Panc1 (cell line): Measurements from ENCODE around the gene HK2. TPM values are rescaled to one million over a fixed set of nuclear protein-coding genes. Genes with fewer than 3 reads are reported as not detected.
A peak's percentile ranks its signal among the peaks of the same experiment; 100 is the strongest.

Experiments used
- ATAC-seq: fragments of 200-7000 bp; cut with Tn5 transposase; 2 replicates; pipeline ENCODE4 v1.9.1; 2020; ENCODE audit warnings: mild to moderate bottlenecking, moderate library complexity
- BruUV-seq: library from RNA; stranded (reverse); fragments of 400-500 nt; replicated peaks from 2 replicates; lab custom pipeline; 2021; lab: Mats Ljungman, UMichigan
- CTCF ChIA-PET: fragments of 300-600 bp; sonication (Branson Sonifier 250); formaldehyde crosslinking; loops from one replicate; lab custom pipeline; 2022; ENCODE audit warnings: antibody characterized with exemption; lab: Charles Lee
- POLR2A ChIA-PET: fragments of 300-600 bp; sonication (Branson Sonifier 250); formaldehyde crosslinking; loops from one replicate; lab custom pipeline; 2022; ENCODE audit warnings: antibody characterized with exemption; lab: Charles Lee
- DNase-seq: peaks from one replicate; pipeline ENCODE4 v3.0.0-alpha.2; 2010; ENCODE audit warnings: low read depth, low spot score
- H3K27ac ChIP-seq: 2 replicates; pipeline ENCODE4 v1.5.1; 2011; ENCODE audit warnings: mild to moderate bottlenecking, low read length, inconsistent platforms
- H3K27me3 ChIP-seq: fragments of 200-500 bp; sonication (Bioruptor generic); 2 replicates; pipeline ENCODE4 v1.6.0; 2014; ENCODE audit warnings: low read length, inconsistent platforms; ENCODE audit not compliant: control insufficient read depth, insufficient read depth
- H3K36me3 ChIP-seq: fragments of 200-500 bp; sonication (Bioruptor generic); 2 replicates; pipeline ENCODE4 v1.5.1; 2014; ENCODE audit warnings: inconsistent platforms, mild to moderate bottlenecking, low read length, moderate library complexity; ENCODE audit not compliant: control insufficient read depth, insufficient read depth
- H3K4me1 ChIP-seq: 2 replicates; pipeline ENCODE4 v1.5.1; 2011; ENCODE audit warnings: inconsistent platforms, mild to moderate bottlenecking, low read length, moderate library complexity; ENCODE audit not compliant: control insufficient read depth, insufficient read depth
- H3K4me3 ChIP-seq, 2 experiments: 2 replicates each; pipeline ENCODE4 v1.5.1; 2011 to 2012; ENCODE audit warnings: low read depth in 2 of 2, low read length in 2 of 2, mild to moderate bottlenecking in 2 of 2, inconsistent platforms in 1 of 2, moderate library complexity in 1 of 2
- H3K9me3 ChIP-seq: fragments of 200-500 bp; sonication (Bioruptor generic); 2 replicates; pipeline ENCODE4 v1.5.1; 2014; ENCODE audit warnings: low read depth, mild to moderate bottlenecking, inconsistent platforms, low read length, moderate library complexity; ENCODE audit not compliant: control insufficient read depth, insufficient read depth
- CTCF ChIP-seq: fragments of 450-650 bp; IDR thresholded peaks from 2 replicates; pipeline ENCODE4 v1.5.1; 2017; ENCODE audit warnings: mild to moderate bottlenecking
- POLR2AphosphoS5 ChIP-seq: IDR thresholded peaks from 2 replicates; pipeline ENCODE4 v1.6.1; 2012; ENCODE audit warnings: mild to moderate bottlenecking, low read depth, low read length, moderate library complexity
- REST ChIP-seq, 2 experiments: IDR thresholded peaks; 2 replicates each; pipeline ENCODE4 v1.6.1; 2011 to 2012; ENCODE audit warnings: low read depth in 2 of 2, control low read depth in 1 of 2, low read length in 1 of 2, mild to moderate bottlenecking in 1 of 2, moderate library complexity in 1 of 2; ENCODE audit not compliant: insufficient read depth in 1 of 2
- SIN3A ChIP-seq: IDR thresholded peaks from 2 replicates; pipeline ENCODE4 v1.6.1; 2012; ENCODE audit warnings: low read depth, mild to moderate bottlenecking, low read length, moderate library complexity, borderline replicate concordance; ENCODE audit not compliant: insufficient read depth
- TCF7L2 ChIP-seq: IDR thresholded peaks from 2 replicates; pipeline ENCODE4 v1.6.1; 2011; ENCODE audit warnings: mild to moderate bottlenecking, low read depth, low read length, inconsistent platforms
- in situ Hi-C: cut with HindIII; loops from 2 replicates; pipeline ENCODE4 v1.10.0; 2016; ENCODE audit warnings: low sequenced_read_pairs, low pct_unique_long_range_greater_than_20kb
- intact Hi-C: fragments of 100-400 bp; cut with micrococcal nuclease; formaldehyde crosslinking; loops from one replicate; pipeline ENCODE4 v1.10.0; 2022; ENCODE audit not compliant: unreplicated experiment
- total RNA-seq: library from RNA; stranded (reverse); gene quantifications from one replicate; pipeline ENCODE4 v1.2.1, GENCODE V29; 2021; ENCODE audit not compliant: unreplicated experiment

HK2 gene
- total RNA-seq, 1 experiment from 2014 or later, result 1.7 TPM

- CTCF ChIA-PET, result no interaction called here
- in situ Hi-C loops (no loop called here), intact Hi-C loops (no loop called here)
- no peak for DNase-seq
- H3K27me3 ChIP-seq, result no peaks in the 10 kb centered on the region
- H3K4me1 ChIP-seq, result peaks cover 13% of the 10 kb centered on the region; the same call in 1 of the 2 replicates
- no peak overlapping the region for H3K27ac ChIP-seq
- BruUV-seq, result no TSS peak
- ATAC-seq, result no peak
- H3K4me3 ChIP-seq, result no peak overlapping the region
- no peaks in the 10 kb centered on the region for H3K36me3 ChIP-seq
- no peaks in the 10 kb centered on the region for H3K9me3 ChIP-seq
- TF ChIP-seq REST (IDR thresholded peaks at IDR 0.05; ENCODE audit: insufficient read depth in 1 of 2, low read depth in 2 of 2, low read length in 1 of 2), result no peak
- no peak for TF ChIP-seq SIN3A
- TF ChIP-seq CTCF, result no peak
- TF ChIP-seq TCF7L2, result no peak
- TF ChIP-seq POLR2AphosphoS5, result no peak
- POLR2A ChIA-PET, result no interaction called here
Observed at GRCh38 chr2:74843433-74843832, 9.5 kb downstream of the HK2 start.

GRCh38 chr2:74843899-74844298 lies 10.0 kb downstream of the HK2 start:
- no peak overlapping the region for H3K4me3 ChIP-seq
- H3K27me3 ChIP-seq, result no peaks in the 10 kb centered on the region
- ChIA-PET POLR2A (no interaction called here), CTCF (no interaction called here)
- peaks cover 13% of the 10 kb centered on the region; the same call in 1 of the 2 replicates for H3K4me1 ChIP-seq
- no peaks in the 10 kb centered on the region for H3K36me3 ChIP-seq
- intact Hi-C loops (no loop called here), in situ Hi-C loops (no loop called here)
- ATAC-seq (peak; percentile 41; the same call in 1 of the 2 replicates), DNase-seq (no peak)
- no TSS peak for BruUV-seq
- TF ChIP-seq TCF7L2, result no peak
- TF ChIP-seq CTCF, result no peak
- TF ChIP-seq POLR2AphosphoS5, result no peak
- TF ChIP-seq SIN3A, result no peak
- no peak for TF ChIP-seq REST (IDR thresholded peaks at IDR 0.05; ENCODE audit: insufficient read depth in 1 of 2, low read depth in 2 of 2, low read length in 1 of 2)
- H3K9me3 ChIP-seq, result no peaks in the 10 kb centered on the region
- H3K27ac ChIP-seq, result no peak overlapping the region; the same call in 1 of the 2 replicates
